AG20443 (cell line): ENCODE data around the gene CDKL5.

ENCODE experiments used
- DNase-seq: peaks from one replicate; pipeline ENCODE4 v3.0.0; 2012; ENCODE audit warnings: low spot score, mixed read lengths

Gene CDKL5

DNA sequence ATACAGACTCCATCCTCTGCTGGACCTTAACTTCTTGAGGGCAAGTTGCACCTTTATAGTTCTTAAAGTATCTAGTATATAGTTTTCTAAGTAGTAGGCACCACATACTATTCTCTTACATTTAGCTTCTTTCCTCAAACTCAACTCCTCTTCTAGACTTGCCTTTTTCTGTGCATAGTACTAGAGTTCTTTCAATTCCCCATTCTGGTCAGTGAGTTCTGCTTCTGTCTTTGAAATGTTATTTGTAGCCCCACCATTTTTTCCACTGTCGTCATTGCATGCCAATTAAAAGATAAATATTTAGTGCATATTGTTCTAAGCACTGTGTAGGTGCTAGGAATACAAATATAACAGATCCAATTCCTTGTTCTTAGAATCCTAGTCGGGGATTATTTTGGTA is 31.6 kb downstream of the CDKL5 start:
- no peak for DNase-seq

DNA sequence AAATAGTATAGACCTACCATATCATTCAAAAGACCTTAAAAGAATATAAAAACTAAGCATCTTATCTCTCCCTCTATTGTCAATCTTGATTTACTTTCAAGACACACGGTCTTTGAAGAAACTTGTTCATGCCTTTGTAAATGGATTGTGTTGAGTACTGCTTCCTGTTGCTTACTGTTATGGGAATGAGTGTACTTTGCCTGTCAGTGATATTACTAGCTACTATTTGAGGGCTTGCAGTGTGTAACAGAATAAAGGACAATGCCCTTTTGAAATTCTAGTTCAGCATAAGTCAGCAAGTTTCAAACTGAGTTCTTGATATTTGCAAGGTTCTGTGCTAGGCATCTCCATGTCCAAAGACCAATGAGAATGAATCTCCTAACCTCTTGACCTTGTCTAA is 36.0 kb downstream of the CDKL5 start:
- DNase-seq, result no peak

DNA sequence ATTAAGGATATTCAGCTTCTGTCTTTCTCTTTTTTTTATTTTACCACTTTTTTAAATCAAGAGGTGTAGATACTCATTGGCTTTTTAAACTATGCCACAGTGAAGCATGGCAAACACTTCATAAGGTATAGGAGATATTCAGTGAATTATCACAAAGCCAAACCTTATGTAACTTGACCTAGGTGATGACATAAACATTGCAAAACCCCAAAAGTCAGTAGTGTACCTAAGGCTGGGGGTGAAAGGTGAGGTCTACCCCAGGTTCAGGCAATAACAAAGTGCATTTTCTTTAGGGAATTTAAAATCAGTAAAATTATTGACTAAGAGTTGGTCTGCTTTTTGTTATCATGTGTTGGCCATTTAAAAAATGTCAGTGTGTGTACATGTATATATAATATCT is 39.1 kb downstream of the CDKL5 start:
- DNase-seq, result no peak

DNA sequence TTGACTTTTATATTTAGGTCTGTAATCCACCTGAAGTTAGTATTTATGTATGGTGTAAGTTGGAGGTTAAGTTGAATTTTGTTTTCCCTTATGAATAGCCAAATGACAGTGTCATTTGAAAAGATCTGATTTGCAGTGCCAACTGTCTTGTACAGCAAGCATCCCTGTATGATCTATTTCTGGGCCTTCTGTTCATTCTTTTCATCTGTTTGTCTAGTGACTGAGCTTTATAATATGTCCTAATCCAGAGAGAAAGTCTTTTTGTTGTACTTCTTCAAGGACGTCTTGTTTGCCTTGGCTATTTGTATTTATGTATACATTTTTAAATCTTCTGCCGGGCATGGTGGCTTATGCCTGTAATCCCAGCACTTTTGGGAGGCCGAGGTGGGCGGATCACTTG is 39.6 kb downstream of the CDKL5 start:
- no peak for DNase-seq

DNA sequence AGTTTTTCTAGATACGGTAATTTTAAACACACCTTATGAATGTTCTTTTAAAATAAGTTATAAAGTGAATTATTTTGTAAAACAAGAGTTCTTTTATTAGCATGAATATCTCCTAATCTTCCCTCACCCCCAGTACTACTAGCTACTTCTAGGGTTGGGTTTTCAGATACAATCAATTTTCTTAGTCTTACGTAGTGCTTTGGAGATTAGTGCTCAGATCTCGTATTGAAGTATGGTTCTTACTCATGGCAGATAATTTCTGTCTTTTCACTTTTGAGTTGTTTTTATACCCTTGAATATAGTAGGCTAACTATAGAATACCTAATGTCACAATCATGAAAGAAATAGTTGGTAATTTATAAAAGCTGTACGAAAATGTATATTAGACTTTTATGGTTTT is 43.2 kb downstream of the CDKL5 start:
- DNase-seq, result no peak

DNA sequence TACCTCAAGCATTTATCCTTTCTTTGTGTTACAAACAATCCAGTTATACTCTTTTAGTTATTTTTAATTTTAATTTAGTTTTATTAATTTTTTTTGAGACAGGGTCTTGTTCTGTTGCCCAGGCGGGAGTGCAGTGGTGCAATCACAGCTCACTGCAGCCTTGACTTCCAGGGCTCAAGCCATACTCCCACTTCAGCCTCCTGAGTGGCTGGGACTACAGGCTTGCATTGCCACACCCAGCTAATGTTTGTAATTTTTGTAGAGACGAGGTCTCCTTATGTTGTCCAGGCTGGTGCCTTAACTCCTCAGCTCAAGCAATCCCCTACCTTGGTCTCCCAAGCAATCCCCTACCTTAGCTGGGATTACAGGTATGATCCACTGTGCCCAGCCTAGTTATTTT is 45.9 kb downstream of the CDKL5 start:
- DNase-seq, result no peak

DNA sequence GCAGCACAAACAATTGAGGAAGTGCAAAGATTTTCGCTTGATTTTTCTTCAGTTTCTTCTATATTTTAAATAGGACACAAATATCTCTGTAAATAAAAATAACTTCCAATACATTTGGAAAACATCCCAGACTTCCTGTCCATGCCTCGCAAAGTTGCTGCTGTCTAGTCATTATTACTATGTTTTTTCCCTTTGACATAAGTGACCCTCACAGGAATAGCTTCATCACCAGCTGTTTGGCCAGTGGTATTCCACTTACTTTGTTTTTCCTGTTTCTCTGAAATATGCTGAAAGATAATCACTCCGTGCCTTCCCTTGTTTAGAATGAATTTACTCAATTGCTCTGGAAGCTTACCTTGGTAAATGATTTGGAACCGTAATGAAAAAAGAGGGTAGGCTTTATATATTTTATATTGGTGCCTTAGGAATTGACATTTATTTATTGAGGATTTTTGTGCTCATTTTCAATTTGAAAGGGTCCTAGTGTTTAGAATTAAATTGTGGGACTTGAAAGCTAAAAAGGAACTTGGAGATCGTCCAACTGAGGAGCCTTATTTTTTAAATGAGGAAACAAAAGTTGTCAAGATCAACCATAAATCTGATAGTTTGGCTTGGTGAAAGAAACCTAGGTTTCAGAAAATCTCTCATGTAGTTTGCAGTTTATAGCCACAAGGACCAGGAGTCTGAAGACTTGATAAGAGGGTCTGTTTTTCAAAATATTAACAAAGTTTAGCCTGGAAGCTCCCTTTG is 65.6 kb downstream of the CDKL5 start:
- no peak for DNase-seq

DNA sequence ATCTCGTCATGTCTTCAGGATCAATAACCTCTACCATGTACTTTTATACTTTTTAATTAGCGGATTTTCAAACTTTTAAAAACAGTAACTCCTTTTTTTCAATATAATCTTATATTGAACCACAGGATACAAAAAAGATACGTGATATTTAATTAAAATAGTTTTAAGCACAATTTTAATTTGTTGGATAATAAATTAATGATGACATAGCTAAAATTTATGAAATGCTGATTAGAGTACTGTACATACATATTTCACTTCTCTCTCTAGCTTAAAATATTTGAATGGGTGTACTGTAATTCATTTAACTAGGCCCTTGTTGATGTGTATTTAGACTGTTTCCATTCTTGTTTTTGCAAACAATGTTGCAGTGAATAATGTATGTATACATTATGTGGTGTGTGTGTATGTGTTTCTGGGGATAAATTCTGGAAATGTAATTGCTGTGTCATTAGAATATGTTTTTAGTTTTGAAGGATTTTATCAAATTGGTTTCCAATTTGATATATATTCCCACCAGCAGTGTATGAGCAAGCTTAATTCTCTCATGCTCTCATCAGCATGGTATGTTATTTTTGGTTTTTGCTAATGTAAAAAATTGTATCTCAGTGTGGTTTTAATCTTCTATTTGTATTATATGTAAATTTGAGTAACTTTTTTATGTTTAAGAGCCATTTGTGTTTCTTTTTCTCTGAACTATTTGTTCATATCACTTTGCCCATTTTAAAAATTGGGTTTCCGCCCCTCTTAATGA is 66.4 kb downstream of the CDKL5 start:
- DNase-seq, result no peak

DNA sequence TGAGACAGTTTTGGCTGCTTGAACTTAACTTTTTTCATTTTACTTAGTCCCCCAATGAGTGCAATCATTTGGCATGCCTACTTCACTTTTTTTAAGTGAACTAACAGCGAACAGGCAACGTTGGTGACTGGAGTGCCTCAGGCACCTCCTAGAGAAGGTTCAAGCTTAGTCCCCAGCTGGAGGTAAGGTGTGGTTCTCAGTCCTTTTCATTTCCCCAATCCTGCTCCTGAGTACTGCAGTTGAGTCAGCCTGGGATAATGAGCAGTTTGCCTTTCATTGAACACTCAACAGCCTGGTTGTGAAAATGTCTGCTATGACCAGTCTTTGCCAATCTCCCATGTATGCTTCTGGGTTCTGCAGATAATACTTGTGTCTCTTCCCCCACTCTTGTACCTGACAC is 109.5 kb downstream of the CDKL5 start:
- DNase-seq, result no peak

DNA sequence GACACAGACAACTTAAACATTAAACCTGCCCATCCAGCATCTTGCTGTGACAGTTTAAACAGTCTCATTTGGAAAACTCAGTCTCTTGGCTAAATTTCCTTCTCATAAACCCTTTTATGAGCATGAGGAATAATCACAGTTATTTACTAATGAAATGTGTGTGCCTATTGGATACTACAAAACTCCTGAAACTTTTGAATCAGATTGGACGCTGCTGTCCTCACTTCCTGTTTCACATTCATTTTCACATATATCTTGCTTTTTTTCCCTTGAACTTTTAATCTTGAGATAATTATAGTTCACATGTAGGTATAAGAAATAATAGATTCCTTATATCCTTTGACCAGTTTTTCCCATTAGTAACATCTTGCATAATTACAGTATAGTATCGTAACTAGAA is 111.7 kb downstream of the CDKL5 start:
- no peak for DNase-seq

DNA sequence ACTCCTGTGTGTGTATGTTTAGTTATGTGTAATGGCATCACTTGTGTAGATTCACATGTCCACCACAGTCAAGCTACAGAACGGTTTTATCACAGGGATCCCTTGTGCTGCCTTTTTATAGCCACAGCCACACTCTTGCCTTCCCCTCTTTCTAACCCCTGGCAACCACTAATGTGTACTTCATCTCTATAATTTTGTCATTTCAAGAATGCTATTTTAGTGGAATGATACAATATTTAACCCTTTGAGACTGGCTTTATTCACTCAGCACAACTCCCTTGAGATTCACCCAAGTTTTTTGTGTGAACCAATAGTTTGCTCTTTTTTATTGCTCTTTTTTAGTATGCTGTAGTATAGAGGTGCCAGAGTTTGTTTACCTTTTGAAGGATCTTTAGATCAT is 112.1 kb downstream of the CDKL5 start:
- DNase-seq, result no peak

DNA sequence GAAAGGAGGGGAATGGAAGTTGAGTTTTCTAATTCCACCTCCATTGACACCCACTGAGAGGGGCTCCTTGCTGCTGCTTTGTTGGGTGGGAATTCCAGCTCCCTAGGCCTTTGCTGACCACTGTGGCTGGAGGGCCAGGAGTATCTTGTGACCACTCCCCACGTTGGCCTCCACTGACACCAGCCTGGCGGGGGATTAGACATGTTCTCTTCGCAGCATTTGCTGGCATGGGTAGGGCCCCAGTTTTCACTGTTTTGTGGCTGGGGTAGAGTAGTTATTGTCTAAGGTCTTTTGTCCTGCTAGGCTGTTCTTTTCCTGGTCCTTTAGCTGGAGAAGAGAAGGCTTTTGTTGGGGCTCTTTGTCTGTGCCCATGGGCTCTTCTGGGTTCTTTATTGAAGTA is 116.7 kb downstream of the CDKL5 start:
- DNase-seq, result no peak

DNA sequence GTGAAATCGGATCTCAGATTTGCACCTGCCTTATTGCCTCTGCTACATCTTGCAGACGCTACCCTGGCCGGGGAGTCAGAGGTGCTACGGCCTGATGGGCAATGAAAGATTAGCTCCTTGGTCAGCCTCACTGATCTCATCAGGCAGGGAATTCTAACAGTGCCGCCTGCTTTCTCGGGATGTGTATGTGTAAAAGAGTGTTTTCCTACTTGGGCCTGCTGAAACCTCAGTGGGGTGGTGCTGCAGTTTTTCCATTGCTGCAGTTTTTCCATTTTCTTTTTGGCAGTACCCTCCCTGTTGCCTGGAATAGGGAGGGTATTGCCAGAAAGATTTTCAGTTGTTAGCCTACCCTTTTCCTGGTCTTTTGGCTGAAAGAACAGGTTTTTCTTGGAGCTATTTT is 117.5 kb downstream of the CDKL5 start:
- no peak for DNase-seq

DNA sequence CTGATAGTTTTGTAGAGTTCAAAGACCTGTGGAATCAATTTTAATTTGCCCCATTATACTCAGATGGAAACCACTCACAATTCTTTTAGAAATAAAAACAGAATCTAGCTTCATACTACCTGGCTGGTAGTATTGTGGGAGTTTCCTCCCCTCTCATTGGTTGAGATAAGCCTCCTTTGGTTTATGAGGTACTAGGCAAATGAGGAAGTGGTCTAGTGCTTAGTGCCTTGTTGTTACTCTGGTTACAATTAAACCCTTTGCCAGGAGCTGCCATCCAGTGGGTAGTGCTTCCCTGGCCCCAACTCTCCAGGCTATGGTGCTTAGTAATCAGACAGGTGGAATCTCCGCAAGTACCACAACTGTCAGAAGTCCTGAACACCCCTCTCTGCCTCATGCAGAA is 118.3 kb downstream of the CDKL5 start:
- no peak for DNase-seq

DNA sequence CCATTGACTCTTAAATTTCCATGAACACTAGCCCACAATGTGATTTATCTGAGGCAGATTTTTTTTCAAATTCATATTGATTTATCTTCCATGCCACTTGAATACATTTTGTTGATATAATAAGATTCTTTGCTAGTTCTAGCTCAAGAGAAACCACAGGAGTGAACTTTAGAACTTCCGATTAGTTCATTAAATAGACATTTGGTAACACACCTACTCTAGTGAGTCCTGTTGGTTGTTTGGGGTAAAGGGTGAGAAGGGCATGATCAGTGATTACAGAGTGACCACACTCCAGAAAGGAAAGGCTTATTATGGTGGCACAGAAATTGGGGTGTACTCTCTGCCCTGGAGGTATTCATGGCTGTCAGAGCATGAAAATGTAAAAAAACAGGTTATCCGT is 120.4 kb downstream of the CDKL5 start:
- no peak for DNase-seq

DNA sequence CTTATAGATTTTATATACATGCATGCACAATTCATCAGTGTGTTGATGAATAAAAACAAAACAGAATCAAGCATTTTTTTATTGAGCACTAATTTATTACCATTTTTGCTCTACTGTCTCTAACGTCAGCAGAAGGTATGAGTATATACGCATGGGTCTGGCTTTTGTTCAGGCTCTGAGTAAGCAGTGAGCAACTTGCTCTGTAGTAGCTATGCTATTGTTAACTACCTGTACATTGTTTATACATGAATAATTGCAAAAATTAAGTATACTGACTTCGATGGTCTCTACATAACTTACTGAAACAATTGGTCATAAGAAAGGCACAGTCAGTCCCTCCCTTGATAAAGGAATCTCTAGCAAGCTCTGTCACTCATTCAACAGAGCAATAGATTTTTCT is 123.6 kb downstream of the CDKL5 start:
- no peak for DNase-seq

DNA sequence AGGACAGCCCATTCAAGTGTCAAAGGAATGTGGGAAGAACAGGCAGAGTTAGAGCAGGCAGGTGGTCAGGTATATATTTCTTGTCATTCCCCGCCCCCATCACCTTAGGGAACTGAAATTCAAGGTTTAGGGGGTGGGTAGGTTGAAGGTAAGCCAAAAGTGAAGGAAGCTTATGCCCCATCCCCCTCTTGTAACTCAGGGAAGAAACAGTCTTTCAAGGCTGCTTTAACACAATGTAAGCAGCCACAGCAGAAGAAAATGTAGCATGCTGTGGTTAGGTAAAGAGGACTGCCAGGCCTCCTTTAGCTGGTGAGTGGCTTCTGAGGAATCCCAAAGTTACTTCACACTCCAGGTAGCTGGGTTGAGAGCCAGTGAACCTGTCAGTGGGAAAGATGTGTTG is 124.2 kb downstream of the CDKL5 start:
- DNase-seq, result no peak

DNA sequence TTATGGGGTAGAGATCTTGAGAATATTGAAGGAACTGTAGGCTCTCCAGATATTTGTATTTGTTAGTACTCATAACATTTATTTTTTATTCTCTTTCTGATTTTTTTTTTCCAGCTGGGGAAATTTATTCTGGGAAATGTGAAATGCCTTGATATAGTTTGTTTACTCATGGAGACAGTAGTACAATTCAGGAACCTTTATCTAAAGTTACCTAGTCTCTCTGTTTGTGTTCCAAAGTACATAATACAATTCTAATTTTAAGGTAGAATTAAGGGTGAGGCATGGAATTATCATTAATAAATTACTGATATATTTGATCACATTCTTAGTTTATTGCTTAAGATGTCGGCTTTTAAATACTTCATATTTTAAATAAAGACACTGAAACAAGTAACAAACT is 132.5 kb downstream of the CDKL5 start:
- DNase-seq, result no peak

DNA sequence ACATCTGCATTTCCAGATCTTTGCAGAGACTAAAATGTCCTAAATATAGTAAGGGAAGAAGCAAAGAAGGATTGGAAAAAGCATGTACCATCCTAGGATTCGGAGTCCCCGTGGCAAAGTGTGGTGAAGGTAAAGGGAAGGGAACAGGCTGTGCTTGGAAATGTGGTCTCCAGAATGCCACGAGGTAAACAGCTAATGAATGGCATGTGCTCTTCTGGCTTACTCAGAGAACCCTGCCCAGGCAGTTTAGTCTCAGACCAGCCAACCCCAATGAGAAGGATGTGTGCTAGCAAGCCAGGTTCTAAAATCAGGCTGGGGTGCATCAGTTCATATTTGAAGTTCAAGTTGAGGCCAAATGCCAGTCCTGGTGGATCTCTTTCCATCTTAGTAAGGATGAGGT is 133.4 kb downstream of the CDKL5 start:
- peak; percentile 6 for DNase-seq

DNA sequence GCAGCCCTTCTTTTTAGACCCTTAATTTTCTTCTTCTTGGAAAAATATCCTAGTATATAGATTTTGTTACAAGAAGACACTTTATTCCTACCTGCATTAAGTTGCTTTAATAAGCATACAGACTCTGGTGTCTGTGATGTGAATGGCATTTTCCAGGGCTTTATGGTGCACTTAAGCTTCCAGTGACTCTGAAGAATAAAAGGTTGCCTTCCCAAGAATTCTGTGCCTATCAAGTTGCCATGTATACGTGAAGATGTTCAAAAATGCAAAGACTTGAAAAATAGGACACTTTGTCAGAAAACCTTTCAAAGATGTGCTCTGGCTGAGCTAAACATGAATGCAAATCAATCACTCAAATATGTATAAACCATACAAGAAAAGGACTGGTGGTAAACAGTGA is 135.6 kb downstream of the CDKL5 start:
- DNase-seq, result no peak

DNA sequence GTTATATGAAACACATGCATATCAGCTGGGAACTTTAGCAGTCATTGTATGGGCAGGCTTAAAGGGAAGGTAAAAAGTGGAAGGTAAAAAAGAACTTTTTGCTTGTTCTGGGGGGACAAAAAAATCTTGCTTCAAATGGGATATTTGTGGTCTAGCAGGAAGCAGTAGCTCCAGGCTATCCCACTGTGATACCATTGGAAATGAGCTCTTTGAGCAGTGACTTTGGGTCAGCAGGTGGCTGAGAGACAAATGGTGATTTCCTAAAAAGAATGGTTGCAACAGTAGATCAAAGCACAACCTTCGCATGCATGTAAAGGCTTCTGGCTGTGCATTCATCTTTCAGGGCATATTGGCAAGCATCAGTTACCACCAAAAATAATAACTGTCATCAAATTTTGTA is 140.3 kb downstream of the CDKL5 start:
- no peak for DNase-seq

DNA sequence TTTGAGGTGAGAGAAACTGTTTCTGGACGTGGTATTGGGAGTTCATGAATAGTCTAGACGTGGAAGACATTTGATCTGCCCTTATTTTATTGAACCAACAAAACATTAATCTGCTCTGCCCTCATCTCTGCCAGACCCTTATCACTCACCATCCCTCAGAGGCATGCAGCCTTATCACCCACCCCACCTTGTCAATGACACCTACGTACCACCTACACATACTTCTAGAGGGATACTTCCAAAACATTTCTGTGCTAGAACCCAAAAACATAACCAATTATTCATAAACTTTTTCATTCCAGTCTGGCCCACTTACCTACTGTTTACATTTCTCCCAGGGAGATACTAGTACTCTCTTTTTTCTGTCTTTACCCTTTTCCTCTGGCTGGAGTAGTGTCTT is 141.3 kb downstream of the CDKL5 start:
- no peak for DNase-seq

DNA sequence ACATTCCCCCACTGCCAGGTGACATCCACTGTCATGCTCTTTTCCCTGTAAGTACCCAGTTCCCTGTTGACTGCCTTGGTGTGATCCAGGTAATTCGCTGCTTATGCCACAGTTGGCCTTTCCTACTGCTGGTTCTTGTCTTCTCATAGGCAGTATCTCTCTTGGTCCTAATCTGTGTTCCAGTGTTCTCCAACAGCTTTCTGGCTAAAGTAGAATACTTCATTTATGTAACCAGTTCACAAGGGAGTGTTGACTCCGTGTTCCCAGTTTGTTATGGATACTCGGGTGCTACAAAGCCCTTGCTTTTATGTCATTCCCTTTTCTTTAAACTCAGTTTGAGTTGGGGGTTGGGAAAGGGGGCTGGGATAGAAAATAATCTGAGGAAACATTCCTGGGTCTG is 148.1 kb downstream of the CDKL5 start:
- no peak for DNase-seq

DNA sequence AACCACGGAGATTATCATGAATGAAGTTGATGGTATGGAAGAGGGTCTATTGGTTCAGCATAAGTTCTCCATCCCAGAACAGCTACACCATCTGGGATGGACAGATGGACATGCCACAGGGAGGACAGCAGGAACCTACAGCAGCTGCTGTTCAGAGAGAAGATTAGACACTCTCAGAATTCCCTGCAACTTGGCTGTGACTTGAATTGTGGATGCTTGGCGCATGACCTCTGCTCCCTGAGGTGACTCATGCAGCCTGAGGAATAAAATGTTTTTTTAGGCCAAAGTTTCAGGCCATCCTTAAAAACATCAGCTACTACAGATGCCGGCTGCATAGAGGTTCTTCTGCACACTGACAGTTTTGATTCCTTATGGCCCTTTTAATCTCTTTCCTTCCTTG is 149.2 kb downstream of the CDKL5 start:
- peak; percentile 65 for DNase-seq
